ENCODE measurements around the gene FOSL1. TPM values are rescaled to one million over a fixed set of nuclear protein-coding genes. Genes with fewer than 3 reads are reported as not detected.

Gene FOSL1
- total and polyA plus RNA-seq, 10 donors = 0.42 to 5.4 (median 1.3) TPM

DNA sequence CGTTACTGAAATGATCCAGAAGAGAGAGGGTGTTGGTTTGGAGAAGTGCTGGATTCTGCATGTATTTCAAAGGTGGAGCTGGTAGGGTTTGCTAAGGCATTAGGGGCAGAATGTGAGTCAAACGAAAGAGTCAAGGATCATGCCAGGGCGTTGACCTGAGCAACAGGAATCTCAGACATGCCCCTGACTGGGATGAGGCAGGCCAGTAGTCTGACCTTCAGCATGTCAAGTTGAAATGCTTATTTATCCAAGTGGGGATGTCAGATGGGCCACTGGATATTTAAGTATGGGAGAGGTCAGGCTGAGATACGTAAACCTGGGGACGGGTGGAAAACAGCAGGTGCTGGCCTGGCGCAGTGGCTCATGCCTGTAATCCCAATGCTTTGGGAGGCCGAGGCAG, 42.3 kb upstream of the FOSL1 start:
- H3K27ac ChIP-seq = no peak overlapping the region
- TF ChIP-seq POLR2AphosphoS5 (IDR thresholded peaks at IDR 0.05) (no peak), POLR2A (IDR thresholded peaks at IDR 0.05) (no peak)
- TF ChIP-seq, protein P1, sequence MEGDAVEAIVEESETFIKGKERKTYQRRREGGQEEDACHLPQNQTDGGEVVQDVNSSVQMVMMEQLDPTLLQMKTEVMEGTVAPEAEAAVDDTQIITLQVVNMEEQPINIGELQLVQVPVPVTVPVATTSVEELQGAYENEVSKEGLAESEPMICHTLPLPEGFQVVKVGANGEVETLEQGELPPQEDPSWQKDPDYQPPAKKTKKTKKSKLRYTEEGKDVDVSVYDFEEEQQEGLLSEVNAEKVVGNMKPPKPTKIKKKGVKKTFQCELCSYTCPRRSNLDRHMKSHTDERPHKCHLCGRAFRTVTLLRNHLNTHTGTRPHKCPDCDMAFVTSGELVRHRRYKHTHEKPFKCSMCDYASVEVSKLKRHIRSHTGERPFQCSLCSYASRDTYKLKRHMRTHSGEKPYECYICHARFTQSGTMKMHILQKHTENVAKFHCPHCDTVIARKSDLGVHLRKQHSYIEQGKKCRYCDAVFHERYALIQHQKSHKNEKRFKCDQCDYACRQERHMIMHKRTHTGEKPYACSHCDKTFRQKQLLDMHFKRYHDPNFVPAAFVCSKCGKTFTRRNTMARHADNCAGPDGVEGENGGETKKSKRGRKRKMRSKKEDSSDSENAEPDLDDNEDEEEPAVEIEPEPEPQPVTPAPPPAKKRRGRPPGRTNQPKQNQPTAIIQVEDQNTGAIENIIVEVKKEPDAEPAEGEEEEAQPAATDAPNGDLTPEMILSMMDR (IDR thresholded peaks at IDR 0.05 in 8 of 11, conservative IDR thresholded peaks at IDR 0.05 in 3 of 11) = no peak
- intact Hi-C loops (cut with DNase I; ENCODE audit: low total_unique reads) = no loop called here

DNA sequence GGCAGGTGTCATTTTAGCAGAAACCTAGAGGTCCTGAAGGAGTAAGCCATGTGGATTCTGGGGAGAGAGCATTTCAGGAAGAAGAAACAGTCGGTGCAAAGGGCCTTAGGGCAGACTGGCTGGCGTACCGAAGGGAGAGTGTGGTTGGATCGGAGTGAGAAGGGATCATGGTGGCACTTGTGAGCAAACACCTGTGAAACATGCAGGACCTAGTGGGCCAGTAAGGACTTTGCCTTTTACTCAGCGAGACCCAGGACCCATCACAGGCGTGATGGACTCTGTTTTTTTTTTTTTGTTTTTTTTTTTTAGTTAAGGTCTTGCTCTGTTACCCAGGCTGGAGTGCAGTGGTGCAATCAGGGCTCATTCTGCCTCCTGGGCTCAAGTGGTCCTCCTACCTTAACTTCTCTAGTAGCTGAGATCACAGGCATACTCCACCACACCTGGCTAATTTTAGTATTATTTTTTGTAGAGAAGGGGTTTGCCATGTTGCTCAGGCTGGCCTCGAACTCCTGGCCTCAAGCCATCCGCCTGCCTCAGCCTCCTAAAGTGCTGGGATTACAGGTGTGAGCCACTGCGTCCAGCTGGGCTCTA, 41.6 kb upstream of the FOSL1 start:
- peaks cover 0 to 9% (median 0%) of the 10 kb centered on the region in 7 donors for H3K27me3 ChIP-seq (replicated peaks in 1 of 7)
- peak overlapping the region in 5 of 8 donors; percentile 13 to 80 (median 69) for H3K27ac ChIP-seq
- H3K4me3 ChIP-seq = no peak overlapping the region
- intact Hi-C loops (cut with DNase I; ENCODE audit: low total_unique reads) = no loop called here
- no peak for DNase-seq
- 73 to 84% (median 78%) methylated on average over 9 of the region's 9 CpGs for whole genome bisulfite sequencing, 5 donors
- no peaks in the 10 kb centered on the region for H3K36me3 ChIP-seq
- TF ChIP-seq POLR2A (IDR thresholded peaks at IDR 0.05) (no peak), POLR2AphosphoS5 (IDR thresholded peaks at IDR 0.05) (no peak)
- TF ChIP-seq, protein P1 (IDR thresholded peaks at IDR 0.05 in 8 of 11, conservative IDR thresholded peaks at IDR 0.05 in 3 of 11) = no peak
- no peaks in the 10 kb centered on the region for H3K9me3 ChIP-seq
- H3K4me1 ChIP-seq = peaks cover 0 to 17% (median 7%) of the 10 kb centered on the region in 6 donors

More for the DNA sequence above, 42.3 kb upstream of the FOSL1 start:
- WGBS, 5 donors = 86 to 94% (median 91%) methylated on average over 7 of the region's 7 CpGs
- Histone ChIP-seq H3K36me3 (no peaks in the 10 kb centered on the region), H3K4me1 (peaks cover 0 to 17% (median 7%) of the 10 kb centered on the region in 6 donors), H3K4me3 (no peak overlapping the region), H3K9me3 (no peaks in the 10 kb centered on the region), H3K27me3 (replicated peaks in 1 of 7) (peaks cover 0 to 4% (median 0%) of the 10 kb centered on the region in 7 donors)
- DNase-seq = no peak

DNA sequence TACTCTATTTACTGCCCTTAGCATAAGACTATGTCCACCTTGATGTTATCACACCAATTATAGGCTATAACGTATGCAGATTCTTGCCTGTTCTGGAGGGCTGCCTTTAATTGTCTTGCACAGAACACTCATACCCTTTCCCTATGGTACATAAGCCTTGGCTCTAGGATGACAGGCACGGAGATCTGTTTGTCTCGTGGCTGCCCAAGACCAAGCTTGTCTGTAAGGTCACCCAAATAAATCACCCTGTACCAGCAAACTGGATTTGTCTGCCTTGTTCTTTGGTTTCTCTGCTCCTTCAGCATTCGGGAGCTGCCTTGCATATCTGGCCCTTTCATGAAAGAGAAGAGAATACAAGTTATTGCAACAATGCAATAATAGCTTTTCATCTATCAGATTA, 37.6 kb upstream of the FOSL1 start:
- Histone ChIP-seq H3K4me1 (peaks cover 0 to 17% (median 7%) of the 10 kb centered on the region in 6 donors), H3K9me3 (no peaks in the 10 kb centered on the region), H3K4me3 (no peak overlapping the region), H3K27me3 (replicated peaks in 1 of 7) (peaks cover 0 to 9% (median 0%) of the 10 kb centered on the region in 7 donors), H3K27ac (no peak overlapping the region), H3K36me3 (no peaks in the 10 kb centered on the region)
- no peak for TF ChIP-seq POLR2A (IDR thresholded peaks at IDR 0.05)
- TF ChIP-seq, protein P1 (IDR thresholded peaks at IDR 0.05 in 8 of 11, conservative IDR thresholded peaks at IDR 0.05 in 3 of 11) = no peak
- no peak for TF ChIP-seq POLR2AphosphoS5 (IDR thresholded peaks at IDR 0.05)
- intact Hi-C loops (cut with DNase I; ENCODE audit: low total_unique reads) = no loop called here
- no peak for DNase-seq
- WGBS, 5 donors = 59 to 83% (median 62%) methylated on average over 4 of the region's 4 CpGs

DNA sequence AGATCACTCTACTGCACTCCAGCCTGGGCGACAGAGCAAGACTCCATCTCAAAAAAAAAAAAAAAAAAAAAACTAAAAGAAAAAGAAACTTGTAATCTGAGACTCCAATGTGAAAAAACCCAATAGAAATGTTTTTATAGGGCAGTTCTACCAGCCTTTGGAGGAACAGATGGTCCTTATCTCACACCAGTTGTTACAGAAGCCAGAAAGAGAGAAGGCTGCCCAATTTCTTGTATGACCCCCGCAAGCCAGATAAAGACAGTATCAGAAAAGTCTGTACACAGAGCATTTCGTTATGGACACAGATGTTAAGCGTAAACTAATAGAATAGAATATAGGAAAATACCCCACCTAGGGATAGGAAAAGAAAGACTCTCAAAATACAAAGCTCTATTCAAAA, 33.8 kb upstream of the FOSL1 start:
- WGBS, 5 donors = 80 to 88% (median 84%) methylated on average over 4 of the region's 4 CpGs
- no peak overlapping the region for H3K27ac ChIP-seq
- intact Hi-C loops (cut with DNase I; ENCODE audit: low total_unique reads) = no loop called here
- no peak overlapping the region for H3K4me3 ChIP-seq
- peaks cover 0 to 9% (median 0%) of the 10 kb centered on the region in 7 donors for H3K27me3 ChIP-seq (replicated peaks in 1 of 7)
- no peaks in the 10 kb centered on the region for H3K36me3 ChIP-seq
- no peak for DNase-seq
- no peaks in the 10 kb centered on the region for H3K9me3 ChIP-seq
- TF ChIP-seq, protein P1 (IDR thresholded peaks at IDR 0.05 in 8 of 11, conservative IDR thresholded peaks at IDR 0.05 in 3 of 11) = no peak
- TF ChIP-seq POLR2AphosphoS5 (IDR thresholded peaks at IDR 0.05) = no peak
- no peak for TF ChIP-seq POLR2A (IDR thresholded peaks at IDR 0.05)
- H3K4me1 ChIP-seq = peaks cover 0 to 3% (median under 1%) of the 10 kb centered on the region in 6 donors

Measured in spleen (tissue), 11 donors.